ENCODE measurements around the gene MDH1B.
"Not testable (repeated sequence)": the region's sequence is repeated elsewhere in the genome, so short reads cannot be mapped to it uniquely, and the experiment has no call there.

Gene MDH1B

DNA sequence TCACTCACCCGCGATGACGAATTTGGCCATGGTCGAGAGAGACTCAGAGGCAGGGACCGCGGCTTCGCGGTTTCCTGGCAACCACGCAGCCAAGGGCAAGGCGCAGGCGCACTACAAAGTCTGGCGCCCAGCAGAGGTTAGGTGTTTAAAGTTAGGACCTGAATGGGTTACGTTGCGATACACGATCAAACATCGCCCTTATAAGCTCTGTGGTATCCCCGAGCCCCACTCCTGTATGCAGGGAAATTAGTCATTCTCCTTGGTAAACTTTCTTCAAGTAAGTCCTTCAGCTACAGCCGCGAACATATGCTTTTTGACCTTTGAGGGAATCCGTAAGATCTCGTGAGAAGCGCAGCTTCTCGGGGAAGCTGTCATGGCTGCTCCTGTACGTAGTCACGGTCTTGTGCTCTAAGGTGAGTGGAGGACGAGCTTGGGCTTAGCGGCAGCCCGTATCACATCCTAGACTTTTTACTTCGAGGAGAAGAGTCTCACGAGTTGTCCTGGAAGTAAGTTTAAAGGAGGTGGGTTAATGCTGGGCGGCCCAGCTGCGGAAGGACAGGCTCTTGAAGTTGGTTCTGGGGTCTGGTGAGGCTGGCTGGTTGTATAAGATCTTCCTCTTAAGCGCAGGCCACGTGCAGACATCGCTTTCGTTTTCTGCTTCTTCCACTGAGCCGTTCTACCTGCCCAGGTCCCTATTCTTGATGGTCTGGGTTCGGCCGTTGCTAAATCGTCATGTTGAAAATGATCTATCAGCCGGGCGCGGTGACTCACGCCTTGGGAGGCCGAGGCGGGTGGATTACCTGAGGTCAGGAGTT lies at the start of gene MDH1B, which contains the start of gene FASTKD2:
Gene MDH1B (minus strand): TSS at position 87 of the 815 bp plus-strand sequence. CDS start 57 bp downstream, at position 30.
Gene FASTKD2 (plus strand): TSS at position 365 of the 815 bp plus-strand sequence. CDS start 1,088 bp downstream, outside the sequence.
- Histone ChIP-seq H3K4me1 (ENCODE audit: insufficient read depth, insufficient read length) (no peaks in the 10 kb centered on the region), H3K4me3 (ENCODE audit: insufficient read length, low read depth) (peak within 1 kb of the TSS; percentile 98), H3K27me3 (ENCODE audit: insufficient read depth, insufficient read length) (no peaks in the 10 kb centered on the region), H3K36me3 (ENCODE audit: insufficient read depth, insufficient read length, low read length) (peaks cover 35% of the 10 kb centered on the region), H3K9ac (ENCODE audit: insufficient read length, low read depth) (peak within 1 kb of the TSS; percentile 97), H3K9me3 (ENCODE audit: insufficient read depth, low read length) (no peaks in the 10 kb centered on the region)
- TF ChIP-seq SUZ12 (IDR thresholded peaks at IDR 0.05; ENCODE audit: extremely low read depth, insufficient read depth, insufficient read length) (no peak), YY1 (IDR thresholded peaks at IDR 0.05; ENCODE audit: insufficient read depth, insufficient read length) (peak; percentile 94)
- DNase-seq (ENCODE audit: low read depth, low spot score) = peak; percentile 85

GRCh38 chr2:206814498-206814897 lies 49.4 kb upstream of the MDH1B start:
- Histone ChIP-seq H3K4me1 (ENCODE audit: insufficient read depth, insufficient read length) (no peaks in the 10 kb centered on the region), H3K4me3 (ENCODE audit: insufficient read length, low read depth) (no peak overlapping the region), H3K27me3 (ENCODE audit: insufficient read depth, insufficient read length) (no peaks in the 10 kb centered on the region), H3K9me3 (ENCODE audit: insufficient read depth, low read length) (peaks cover 15% of the 10 kb centered on the region; the same call in 1 of the 2 replicates), H3K9ac (ENCODE audit: insufficient read length, low read depth) (no peak overlapping the region), H3K36me3 (ENCODE audit: insufficient read depth, insufficient read length, low read length) (no peaks in the 10 kb centered on the region)
- TF ChIP-seq SUZ12 (IDR thresholded peaks at IDR 0.05; ENCODE audit: extremely low read depth, insufficient read depth, insufficient read length) (no peak), YY1 (IDR thresholded peaks at IDR 0.05; ENCODE audit: insufficient read depth, insufficient read length) (no peak), ZNF274 (IDR thresholded peaks at IDR 0.05; ENCODE audit: low read depth, low read length) (no peak)
- DNase-seq (ENCODE audit: low read depth, low spot score) = no peak

GRCh38 chr2:206812471-206812870 lies 47.3 kb upstream of the MDH1B start:
- not testable (repeated sequence) for H3K36me3 ChIP-seq (ENCODE audit: insufficient read depth, insufficient read length, low read length); H3K27me3 ChIP-seq (ENCODE audit: insufficient read depth, insufficient read length); H3K9ac ChIP-seq (ENCODE audit: insufficient read length, low read depth); DNase-seq (ENCODE audit: low read depth, low spot score); H3K4me1 ChIP-seq (ENCODE audit: insufficient read depth, insufficient read length); H3K4me3 ChIP-seq (ENCODE audit: insufficient read length, low read depth)
- H3K9me3 ChIP-seq (ENCODE audit: insufficient read depth, low read length) = peaks cover 15% of the 10 kb centered on the region; the same call in 1 of the 2 replicates

DNA sequence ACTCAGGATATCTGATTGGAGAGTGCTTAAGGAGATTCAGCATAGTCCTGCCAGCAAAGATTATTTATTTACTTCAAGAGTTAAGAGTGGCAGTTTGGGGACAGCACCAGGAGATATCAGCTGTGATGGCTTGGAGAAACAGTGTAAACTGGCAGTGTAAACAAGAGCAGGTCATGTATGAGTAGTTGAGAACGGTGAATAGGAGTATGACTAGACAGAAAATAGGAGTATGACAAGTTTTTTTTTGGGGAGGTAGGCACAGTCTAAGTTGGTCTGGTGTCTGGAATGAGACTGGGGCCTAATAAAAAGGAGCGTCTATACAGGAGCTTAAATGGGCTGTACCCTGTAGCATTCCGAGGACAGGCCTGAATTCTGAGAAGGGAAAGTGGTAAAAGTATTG lies 42.5 kb upstream of the MDH1B start:
- H3K27me3 ChIP-seq (ENCODE audit: insufficient read depth, insufficient read length); H3K4me3 ChIP-seq (ENCODE audit: insufficient read length, low read depth); H3K9ac ChIP-seq (ENCODE audit: insufficient read length, low read depth); H3K4me1 ChIP-seq (ENCODE audit: insufficient read depth, insufficient read length); H3K9me3 ChIP-seq (ENCODE audit: insufficient read depth, low read length); DNase-seq (ENCODE audit: low read depth, low spot score): not testable (repeated sequence)
- H3K36me3 ChIP-seq (ENCODE audit: insufficient read depth, insufficient read length, low read length) = peaks cover 14% of the 10 kb centered on the region

DNA sequence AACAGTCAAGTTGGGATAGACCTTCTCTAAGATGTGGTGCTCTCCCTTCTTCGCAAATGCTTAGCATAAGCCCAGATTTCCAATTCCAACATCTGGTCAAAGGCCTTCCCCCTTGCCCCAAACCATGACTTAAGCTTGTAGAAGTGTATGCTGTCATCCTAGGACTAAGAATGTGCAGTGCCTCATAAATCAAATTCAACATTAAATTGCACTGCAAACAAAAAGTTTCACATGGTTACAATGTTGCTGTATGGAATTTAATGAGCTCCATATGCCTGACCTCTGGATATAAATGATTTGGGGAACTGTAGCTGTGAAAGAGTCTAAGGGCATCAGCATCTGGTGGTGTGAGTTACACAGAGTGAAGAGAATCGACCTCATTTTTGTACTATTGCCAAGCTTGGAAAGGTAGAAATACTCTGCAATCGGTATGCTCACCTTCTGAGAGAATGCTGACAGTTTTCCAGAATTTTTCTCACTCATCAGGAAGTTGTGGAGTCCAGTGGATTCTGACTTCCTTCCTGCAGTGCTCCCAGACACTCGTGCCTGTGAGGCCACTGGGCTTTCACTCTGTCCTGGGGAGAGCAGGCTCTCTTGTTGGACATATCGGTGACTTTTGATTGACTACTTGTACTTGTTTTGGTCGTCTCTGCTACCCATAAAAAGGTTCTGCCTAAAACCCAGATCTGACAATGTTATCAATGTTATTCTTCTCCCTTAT lies 40.9 kb upstream of the MDH1B start:
- H3K36me3 ChIP-seq (ENCODE audit: insufficient read depth, insufficient read length, low read length) = peaks cover 14% of the 10 kb centered on the region
- no peak overlapping the region for H3K9ac ChIP-seq (ENCODE audit: insufficient read length, low read depth)
- TF ChIP-seq SUZ12 (IDR thresholded peaks at IDR 0.05; ENCODE audit: extremely low read depth, insufficient read depth, insufficient read length) (no peak), ZNF274 (IDR thresholded peaks at IDR 0.05; ENCODE audit: low read depth, low read length) (no peak), YY1 (IDR thresholded peaks at IDR 0.05; ENCODE audit: insufficient read depth, insufficient read length) (no peak)
- no peaks in the 10 kb centered on the region for H3K27me3 ChIP-seq (ENCODE audit: insufficient read depth, insufficient read length)
- no peaks in the 10 kb centered on the region for H3K9me3 ChIP-seq (ENCODE audit: insufficient read depth, low read length)
- DNase-seq (ENCODE audit: low read depth, low spot score) = no peak
- peaks cover 9% of the 10 kb centered on the region for H3K4me1 ChIP-seq (ENCODE audit: insufficient read depth, insufficient read length)
- no peak overlapping the region for H3K4me3 ChIP-seq (ENCODE audit: insufficient read length, low read depth)

GRCh38 chr2:206804326-206804725 lies 39.2 kb upstream of the MDH1B start:
- Histone ChIP-seq H3K36me3 (ENCODE audit: insufficient read depth, insufficient read length, low read length) (peaks cover 14% of the 10 kb centered on the region), H3K9ac (ENCODE audit: insufficient read length, low read depth) (no peak overlapping the region), H3K9me3 (ENCODE audit: insufficient read depth, low read length) (no peaks in the 10 kb centered on the region), H3K27me3 (ENCODE audit: insufficient read depth, insufficient read length) (no peaks in the 10 kb centered on the region), H3K4me1 (ENCODE audit: insufficient read depth, insufficient read length) (peaks cover 9% of the 10 kb centered on the region), H3K4me3 (ENCODE audit: insufficient read length, low read depth) (no peak overlapping the region)
- TF ChIP-seq ZNF274 (IDR thresholded peaks at IDR 0.05; ENCODE audit: low read depth, low read length) (no peak), YY1 (IDR thresholded peaks at IDR 0.05; ENCODE audit: insufficient read depth, insufficient read length) (no peak), SUZ12 (IDR thresholded peaks at IDR 0.05; ENCODE audit: extremely low read depth, insufficient read depth, insufficient read length) (no peak)
- DNase-seq (ENCODE audit: low read depth, low spot score) = no peak

DNA sequence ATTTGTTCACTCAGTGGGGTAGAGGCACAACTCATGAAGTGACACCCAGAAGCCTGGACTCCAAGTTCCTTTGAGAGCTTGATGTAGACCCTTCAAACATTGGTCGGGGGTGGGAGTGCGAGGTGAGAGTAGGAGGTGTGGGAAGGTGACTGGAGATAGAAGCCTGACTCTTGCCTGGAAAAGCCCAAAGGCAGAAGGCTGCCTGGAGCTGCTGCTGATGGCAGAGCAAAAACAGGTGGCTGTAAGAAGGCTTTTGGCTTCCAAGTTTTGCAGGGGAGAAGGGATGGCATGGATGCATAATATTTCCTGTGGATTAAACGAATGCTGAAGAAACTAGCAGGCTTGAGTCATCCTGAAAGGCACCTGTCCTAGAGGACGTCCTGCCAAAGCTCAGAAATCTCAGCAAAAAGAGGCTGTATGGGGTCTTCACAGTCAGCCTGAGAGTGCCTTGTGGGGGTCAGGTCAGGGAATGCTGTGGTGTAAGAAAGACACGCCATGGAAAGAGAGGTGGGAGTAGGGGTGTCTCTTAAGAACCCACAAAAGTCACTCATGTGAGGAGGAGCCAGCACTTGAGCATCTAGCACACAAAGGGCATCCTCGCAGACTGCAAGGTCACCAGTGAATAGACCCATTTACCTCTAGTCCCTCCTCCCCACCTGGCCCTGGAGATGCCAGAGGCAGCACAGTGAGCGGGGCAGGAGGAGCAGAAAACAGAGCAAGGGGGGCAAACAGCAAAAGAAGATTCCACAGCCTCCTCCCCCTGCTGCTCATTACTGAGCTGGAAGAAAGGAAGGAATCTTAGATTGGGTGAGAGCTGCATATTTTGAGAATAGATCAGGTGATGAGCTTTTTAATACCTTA lies 37.8 kb upstream of the MDH1B start:
- no peak for DNase-seq (ENCODE audit: low read depth, low spot score)
- Histone ChIP-seq H3K4me1 (ENCODE audit: insufficient read depth, insufficient read length) (peaks cover 9% of the 10 kb centered on the region), H3K9ac (ENCODE audit: insufficient read length, low read depth) (no peak overlapping the region)

More for the DNA sequence above, 37.8 kb upstream of the MDH1B start:
- no peak overlapping the region for H3K4me3 ChIP-seq (ENCODE audit: insufficient read length, low read depth)
- TF ChIP-seq SUZ12 (IDR thresholded peaks at IDR 0.05; ENCODE audit: extremely low read depth, insufficient read depth, insufficient read length) (no peak), ZNF274 (IDR thresholded peaks at IDR 0.05; ENCODE audit: low read depth, low read length) (no peak), YY1 (IDR thresholded peaks at IDR 0.05; ENCODE audit: insufficient read depth, insufficient read length) (no peak)
- H3K36me3 ChIP-seq (ENCODE audit: insufficient read depth, insufficient read length, low read length) = peaks cover 14% of the 10 kb centered on the region
- H3K27me3 ChIP-seq (ENCODE audit: insufficient read depth, insufficient read length) = no peaks in the 10 kb centered on the region
- no peaks in the 10 kb centered on the region for H3K9me3 ChIP-seq (ENCODE audit: insufficient read depth, low read length)

Measured in NT2/D1 (cell line).